Measurements from ENCODE around the gene MAPK8IP2.

DNA sequence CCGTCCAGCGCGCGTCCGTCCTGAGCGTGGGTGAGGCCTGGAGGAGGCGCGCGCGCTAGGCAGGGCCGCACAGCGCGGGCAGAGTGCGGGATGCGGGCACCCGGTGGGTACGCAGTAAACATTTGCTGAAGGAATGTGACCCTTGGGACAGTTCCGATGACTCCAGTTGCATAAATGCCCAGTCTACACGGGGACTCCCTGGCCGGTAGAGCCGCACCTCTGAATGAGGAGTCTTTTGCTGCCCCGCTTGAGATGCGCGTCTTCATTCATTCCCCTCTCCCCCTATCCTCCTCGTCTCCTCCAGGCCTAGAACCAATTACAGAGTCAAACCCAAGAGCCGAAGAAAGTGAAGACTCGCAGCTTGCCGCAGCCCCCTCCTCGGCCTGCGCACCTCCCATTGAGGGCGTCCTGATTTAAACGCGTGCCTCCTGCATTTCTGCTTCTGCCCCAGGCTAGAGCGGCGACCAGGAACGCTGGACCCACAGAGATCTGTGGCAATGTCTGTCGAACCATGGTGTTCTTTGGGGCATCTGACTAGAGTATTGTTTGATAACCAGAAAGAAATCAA, 17.2 kb upstream of the MAPK8IP2 start:
- TF ChIP-seq POLR2AphosphoS5 (IDR thresholded peaks at IDR 0.05) (no peak), POLR2A (IDR thresholded peaks at IDR 0.05) (no peak)
- TF ChIP-seq, protein P1, sequence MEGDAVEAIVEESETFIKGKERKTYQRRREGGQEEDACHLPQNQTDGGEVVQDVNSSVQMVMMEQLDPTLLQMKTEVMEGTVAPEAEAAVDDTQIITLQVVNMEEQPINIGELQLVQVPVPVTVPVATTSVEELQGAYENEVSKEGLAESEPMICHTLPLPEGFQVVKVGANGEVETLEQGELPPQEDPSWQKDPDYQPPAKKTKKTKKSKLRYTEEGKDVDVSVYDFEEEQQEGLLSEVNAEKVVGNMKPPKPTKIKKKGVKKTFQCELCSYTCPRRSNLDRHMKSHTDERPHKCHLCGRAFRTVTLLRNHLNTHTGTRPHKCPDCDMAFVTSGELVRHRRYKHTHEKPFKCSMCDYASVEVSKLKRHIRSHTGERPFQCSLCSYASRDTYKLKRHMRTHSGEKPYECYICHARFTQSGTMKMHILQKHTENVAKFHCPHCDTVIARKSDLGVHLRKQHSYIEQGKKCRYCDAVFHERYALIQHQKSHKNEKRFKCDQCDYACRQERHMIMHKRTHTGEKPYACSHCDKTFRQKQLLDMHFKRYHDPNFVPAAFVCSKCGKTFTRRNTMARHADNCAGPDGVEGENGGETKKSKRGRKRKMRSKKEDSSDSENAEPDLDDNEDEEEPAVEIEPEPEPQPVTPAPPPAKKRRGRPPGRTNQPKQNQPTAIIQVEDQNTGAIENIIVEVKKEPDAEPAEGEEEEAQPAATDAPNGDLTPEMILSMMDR (IDR thresholded peaks at IDR 0.05 in 8 of 11, conservative IDR thresholded peaks at IDR 0.05 in 3 of 11), result no peak

All from spleen (tissue), 7 donors.